IMR-90 (cell line): ENCODE results near the gene PAPSS1.

Experiments
- BHLHE40 ChIP-seq: fragments of 150-350 bp; IDR thresholded peaks from 2 replicates; pipeline ENCODE4 v1.6.1; 2016; ENCODE audit warnings: mild to moderate bottlenecking, low read depth, low read length
- POLR2A ChIP-seq: IDR thresholded peaks from 2 replicates; pipeline ENCODE4 v1.6.1; 2012; ENCODE audit warnings: mild to moderate bottlenecking, low read depth, low read length
- RCOR1 ChIP-seq: IDR thresholded peaks from 2 replicates; pipeline ENCODE4 v1.6.1; 2012; ENCODE audit warnings: mild to moderate bottlenecking, low read length, improper control_type of control experiment; ENCODE audit not compliant: insufficient replicate concordance
- SMC3 ChIP-seq: fragments of 150-350 bp; IDR thresholded peaks from 2 replicates; pipeline ENCODE4 v1.6.1; 2016; ENCODE audit warnings: low read depth, mild to moderate bottlenecking, antibody characterized with exemption, low read length, moderate library complexity
- TF ChIP-seq, protein P1 (sequence below): conservative IDR thresholded peaks from 2 replicates; pipeline ENCODE4 v1.5.1; 2012; ENCODE audit warnings: mild to moderate bottlenecking, low read depth, low read length, improper control_type of control experiment

GRCh38 chr4:107734120-107734519, 14.1 kb upstream of the PAPSS1 start:
- TF ChIP-seq, protein P1, sequence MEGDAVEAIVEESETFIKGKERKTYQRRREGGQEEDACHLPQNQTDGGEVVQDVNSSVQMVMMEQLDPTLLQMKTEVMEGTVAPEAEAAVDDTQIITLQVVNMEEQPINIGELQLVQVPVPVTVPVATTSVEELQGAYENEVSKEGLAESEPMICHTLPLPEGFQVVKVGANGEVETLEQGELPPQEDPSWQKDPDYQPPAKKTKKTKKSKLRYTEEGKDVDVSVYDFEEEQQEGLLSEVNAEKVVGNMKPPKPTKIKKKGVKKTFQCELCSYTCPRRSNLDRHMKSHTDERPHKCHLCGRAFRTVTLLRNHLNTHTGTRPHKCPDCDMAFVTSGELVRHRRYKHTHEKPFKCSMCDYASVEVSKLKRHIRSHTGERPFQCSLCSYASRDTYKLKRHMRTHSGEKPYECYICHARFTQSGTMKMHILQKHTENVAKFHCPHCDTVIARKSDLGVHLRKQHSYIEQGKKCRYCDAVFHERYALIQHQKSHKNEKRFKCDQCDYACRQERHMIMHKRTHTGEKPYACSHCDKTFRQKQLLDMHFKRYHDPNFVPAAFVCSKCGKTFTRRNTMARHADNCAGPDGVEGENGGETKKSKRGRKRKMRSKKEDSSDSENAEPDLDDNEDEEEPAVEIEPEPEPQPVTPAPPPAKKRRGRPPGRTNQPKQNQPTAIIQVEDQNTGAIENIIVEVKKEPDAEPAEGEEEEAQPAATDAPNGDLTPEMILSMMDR, result peak; percentile 33; the same call in 1 of the 2 replicates
- TF ChIP-seq SMC3, result no peak
- no peak for TF ChIP-seq RCOR1
- TF ChIP-seq BHLHE40, result no peak
- no peak for TF ChIP-seq POLR2A
